ENCODE measurements around the gene ZSCAN29.

Gene ZSCAN29

DNA sequence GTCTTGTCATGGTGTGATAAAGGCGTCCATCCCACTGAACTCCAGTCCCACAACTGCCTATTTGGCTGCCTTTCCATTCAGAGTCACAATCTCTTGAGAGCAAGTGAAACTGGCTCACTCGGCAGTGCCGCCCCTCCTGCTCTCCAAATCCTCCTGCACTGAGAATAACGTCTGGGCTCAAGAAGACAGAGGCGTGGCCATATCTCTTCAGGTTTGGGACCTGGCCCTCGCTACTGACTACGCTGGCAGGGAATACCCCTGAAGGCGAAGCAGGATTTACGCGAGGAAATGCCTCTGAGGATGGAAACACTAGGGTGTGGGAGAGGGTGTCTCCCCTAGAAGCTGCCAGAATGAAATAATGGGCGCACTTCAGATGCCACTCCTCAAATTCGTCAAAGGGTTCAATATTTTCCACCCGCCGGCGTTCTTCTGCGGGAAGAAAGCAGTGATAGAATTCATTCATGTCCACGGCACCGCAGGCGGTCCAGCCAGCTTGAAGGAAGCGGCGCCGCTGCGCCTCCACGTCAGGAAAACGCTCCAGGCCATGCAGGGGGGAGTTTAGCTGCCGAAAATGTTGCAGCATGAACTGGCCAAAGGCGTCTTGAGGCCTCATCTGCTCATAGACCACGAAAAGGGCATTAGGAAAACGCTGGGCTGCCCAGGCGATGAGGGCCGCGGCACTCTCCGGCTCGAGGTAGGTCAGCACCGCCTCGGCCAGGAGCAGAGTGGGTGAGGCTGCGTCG is 41.5 kb downstream of the ZSCAN29 start:
- no peak for DNase-seq (ENCODE audit: extremely low read depth, low read depth)
- TF ChIP-seq, protein P1, sequence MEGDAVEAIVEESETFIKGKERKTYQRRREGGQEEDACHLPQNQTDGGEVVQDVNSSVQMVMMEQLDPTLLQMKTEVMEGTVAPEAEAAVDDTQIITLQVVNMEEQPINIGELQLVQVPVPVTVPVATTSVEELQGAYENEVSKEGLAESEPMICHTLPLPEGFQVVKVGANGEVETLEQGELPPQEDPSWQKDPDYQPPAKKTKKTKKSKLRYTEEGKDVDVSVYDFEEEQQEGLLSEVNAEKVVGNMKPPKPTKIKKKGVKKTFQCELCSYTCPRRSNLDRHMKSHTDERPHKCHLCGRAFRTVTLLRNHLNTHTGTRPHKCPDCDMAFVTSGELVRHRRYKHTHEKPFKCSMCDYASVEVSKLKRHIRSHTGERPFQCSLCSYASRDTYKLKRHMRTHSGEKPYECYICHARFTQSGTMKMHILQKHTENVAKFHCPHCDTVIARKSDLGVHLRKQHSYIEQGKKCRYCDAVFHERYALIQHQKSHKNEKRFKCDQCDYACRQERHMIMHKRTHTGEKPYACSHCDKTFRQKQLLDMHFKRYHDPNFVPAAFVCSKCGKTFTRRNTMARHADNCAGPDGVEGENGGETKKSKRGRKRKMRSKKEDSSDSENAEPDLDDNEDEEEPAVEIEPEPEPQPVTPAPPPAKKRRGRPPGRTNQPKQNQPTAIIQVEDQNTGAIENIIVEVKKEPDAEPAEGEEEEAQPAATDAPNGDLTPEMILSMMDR (IDR thresholded peaks at IDR 0.05; ENCODE audit: low read depth, low read length, missing control alignments) = no peak
- peak overlapping the region; percentile 73 for H3K4me3 ChIP-seq (replicated peaks; ENCODE audit: low read depth, low read length)

DNA sequence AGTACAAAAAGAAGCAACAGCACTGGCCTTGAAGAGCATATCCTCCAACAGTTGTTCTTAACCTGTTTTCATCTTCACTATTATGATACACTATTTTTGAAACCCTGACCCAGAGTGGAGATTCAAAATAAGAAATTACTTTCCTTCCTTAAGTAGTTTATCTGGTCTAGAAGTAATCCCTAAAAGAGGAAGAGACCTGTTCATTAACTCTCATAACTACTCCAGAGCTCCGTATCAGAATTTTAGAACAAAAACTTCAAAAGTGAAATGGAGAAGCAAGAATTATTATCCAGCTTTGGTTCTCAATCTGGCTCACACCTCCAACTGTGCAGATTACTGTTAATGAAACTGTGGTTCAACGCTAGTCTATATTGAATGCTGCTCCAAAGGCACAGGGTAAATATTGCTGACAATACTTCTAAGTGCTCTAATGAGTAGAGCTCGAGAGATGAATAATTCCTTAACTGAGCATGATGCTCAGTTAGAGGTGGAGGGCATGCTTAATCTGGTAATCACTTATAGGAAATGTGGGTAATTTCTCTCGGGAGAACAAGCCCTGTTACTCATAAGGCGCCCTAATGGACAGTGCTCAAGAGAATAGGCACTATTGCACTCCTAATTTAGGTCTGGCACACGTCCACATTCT is 45.7 kb downstream of the ZSCAN29 start:
- no peak for DNase-seq (ENCODE audit: extremely low read depth, low read depth)
- TF ChIP-seq, protein P1 (IDR thresholded peaks at IDR 0.05; ENCODE audit: low read depth, low read length, missing control alignments) = no peak

DNA sequence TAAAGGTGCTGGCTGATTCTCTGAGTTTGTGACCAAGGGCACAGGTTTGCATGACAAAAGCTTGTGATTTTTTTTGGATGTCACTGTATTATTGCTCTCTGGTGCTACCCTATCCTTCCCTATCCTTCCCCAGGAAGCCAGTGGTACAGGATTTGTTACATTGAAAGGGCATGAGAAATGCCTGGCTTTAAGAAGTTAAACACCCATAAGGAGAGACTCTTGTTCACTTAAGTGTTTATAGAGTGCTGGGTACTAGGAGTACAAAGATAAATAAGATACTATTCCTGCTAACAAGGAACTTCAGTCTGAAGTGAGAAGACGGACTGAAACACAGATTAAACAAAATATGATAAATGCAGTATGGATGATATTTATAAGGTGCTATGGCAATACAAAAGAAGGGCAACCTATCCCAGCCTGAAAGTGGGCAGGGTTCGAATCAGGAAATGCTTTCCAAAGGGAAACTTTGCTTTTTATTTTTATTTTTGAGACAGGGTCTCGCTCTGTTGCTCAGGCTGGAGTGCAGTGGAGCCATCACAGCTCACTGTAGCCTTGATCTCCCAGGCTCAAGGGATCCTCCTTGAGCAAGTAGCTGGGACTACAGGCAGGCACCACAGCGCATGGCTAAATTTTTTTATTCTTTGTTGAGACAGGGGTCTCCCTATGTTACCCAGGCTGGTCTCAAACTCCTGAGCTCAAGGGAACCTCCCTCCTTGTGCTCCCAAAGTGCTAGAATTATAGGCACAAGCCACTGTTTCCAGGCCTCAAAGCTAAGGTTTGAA is 51.7 kb downstream of the ZSCAN29 start:
- TF ChIP-seq, protein P1 (IDR thresholded peaks at IDR 0.05; ENCODE audit: low read depth, low read length, missing control alignments) = no peak
- no peak for DNase-seq (ENCODE audit: extremely low read depth, low read depth)
- no peak overlapping the region for H3K4me3 ChIP-seq (replicated peaks; ENCODE audit: low read depth, low read length)

More for the DNA sequence above, 45.7 kb downstream of the ZSCAN29 start:
- H3K4me3 ChIP-seq (replicated peaks; ENCODE audit: low read depth, low read length) = no peak overlapping the region

DNA sequence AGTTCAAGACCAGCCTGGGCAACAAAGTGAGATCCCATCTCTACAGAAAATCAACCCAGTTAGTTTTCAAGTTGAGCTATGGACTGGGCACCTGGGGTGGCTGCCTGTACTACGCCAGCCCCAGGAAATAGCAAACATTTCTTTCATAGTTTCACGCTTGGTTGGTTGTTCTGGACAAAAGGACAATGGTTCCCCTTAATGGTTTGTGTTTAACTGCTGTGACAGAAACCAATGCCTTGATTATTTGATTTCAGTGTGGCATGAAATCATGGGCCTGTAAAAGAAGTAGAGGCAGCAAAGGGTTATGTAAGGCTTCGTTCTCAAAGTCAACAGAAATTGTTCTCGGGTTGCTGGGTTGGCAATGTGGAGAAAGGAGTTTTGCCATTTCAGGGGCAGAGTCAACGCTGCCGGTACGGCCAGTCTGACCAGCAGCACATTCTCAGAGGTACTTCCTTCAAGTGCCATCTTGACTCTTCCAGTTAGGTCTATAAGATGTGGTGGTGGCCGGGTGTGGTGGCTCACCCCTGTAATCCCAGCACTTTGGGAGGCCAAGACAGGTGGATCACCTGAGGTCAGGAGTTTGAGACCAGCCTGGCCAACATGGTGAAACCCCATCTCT is 53.2 kb downstream of the ZSCAN29 start:
- TF ChIP-seq, protein P1 (IDR thresholded peaks at IDR 0.05; ENCODE audit: low read depth, low read length, missing control alignments) = no peak
- DNase-seq (ENCODE audit: extremely low read depth, low read depth) = no peak
- H3K4me3 ChIP-seq (replicated peaks; ENCODE audit: low read depth, low read length) = no peak overlapping the region

DNA sequence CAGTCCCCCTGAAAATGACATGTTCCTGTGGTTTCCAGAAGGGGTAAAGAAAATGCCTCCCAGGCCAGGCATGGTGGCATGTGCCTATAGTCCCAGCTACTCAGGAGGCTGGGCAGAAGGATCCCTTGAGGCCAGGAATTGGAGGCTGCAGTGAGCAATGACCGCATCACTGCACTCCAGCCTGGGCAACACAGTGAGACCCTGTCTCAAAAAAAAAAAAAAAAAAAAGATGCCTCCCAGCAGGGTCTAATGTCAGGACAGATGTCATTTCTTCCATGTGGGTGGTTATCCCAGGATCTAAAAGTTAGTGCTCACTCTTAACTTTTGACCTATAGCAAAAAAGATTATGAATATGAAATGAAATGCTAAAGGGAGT is 53.9 kb downstream of the ZSCAN29 start:
- DNase-seq (ENCODE audit: extremely low read depth, low read depth) = no peak
- no peak overlapping the region for H3K4me3 ChIP-seq (replicated peaks; ENCODE audit: low read depth, low read length)
- TF ChIP-seq, protein P1 (IDR thresholded peaks at IDR 0.05; ENCODE audit: low read depth, low read length, missing control alignments) = no peak
